GM19463 (cell line): ENCODE measurements around the gene SRRM3.

ENCODE experiments used
- ATAC-seq: cut with Tn5 transposase; IDR thresholded peaks from one replicate; pipeline ENCODE4 v1.9.1; 2021; ENCODE audit warnings: mild to moderate bottlenecking, moderate library complexity; ENCODE audit not compliant: unreplicated experiment

Gene SRRM3

GRCh38 chr7:76336094-76336493, 134.4 kb downstream of the SRRM3 start:
- no peak for ATAC-seq
